K562 (cell line): ENCODE data around the gene DNAJB13. TPM values are rescaled to one million over a fixed set of nuclear protein-coding genes. Genes with fewer than 3 reads are reported as not detected.

Experiments
- ATF7 ChIP-seq: fragments of 450-650 bp; IDR thresholded peaks from 2 replicates; pipeline ENCODE4 v1.7.1; 2014; ENCODE audit warnings: mild to moderate bottlenecking, moderate library complexity
- BDP1 ChIP-seq: IDR thresholded peaks from 3 replicates; pipeline ENCODE4 v1.6.1; 2011; ENCODE audit not compliant: insufficient read length, insufficient read depth
- CC2D1A ChIP-seq: fragments of 450-650 bp; IDR thresholded peaks from 2 replicates; pipeline ENCODE4 v1.6.1; 2017; ENCODE audit warnings: mild to moderate bottlenecking
- DPF2 ChIP-seq: fragments of 450-650 bp; IDR thresholded peaks from 2 replicates; pipeline ENCODE4 v1.6.1; 2016
- E2F4 ChIP-seq: sonication (generic); formaldehyde crosslinking; IDR thresholded peaks from 2 replicates; pipeline ENCODE4 v1.8.0; 2022; ENCODE audit warnings: mild to moderate bottlenecking, low read depth, missing genetic modification reagents
- NFRKB ChIP-seq: fragments of 450-650 bp; IDR thresholded peaks from 2 replicates; pipeline ENCODE4 v1.6.1; 2016; ENCODE audit warnings: low read depth
- NR2C1 ChIP-seq, 2 experiments: fragments of 450-650 bp; IDR thresholded peaks; 2 replicates each; pipeline ENCODE4 v1.6.1; 2017; ENCODE audit warnings: mild to moderate bottlenecking in 2 of 2, antibody characterized with exemption in 1 of 2, inconsistent platforms in 1 of 2, missing compliant biosample characterization in 1 of 2, missing genetic modification characterization in 1 of 2
- PHB2 ChIP-seq: fragments of 450-650 bp; IDR thresholded peaks from 2 replicates; pipeline ENCODE4 v1.6.1; 2017; ENCODE audit warnings: low read depth
- POLR3G ChIP-seq: IDR thresholded peaks from 2 replicates; pipeline ENCODE4 v1.6.1; 2011; ENCODE audit not compliant: insufficient read length, insufficient replicate concordance; ENCODE audit errors: extremely low read depth
- RBBP5 ChIP-seq: fragments of 200-600 bp; sonication (generic); IDR thresholded peaks from 2 replicates; pipeline ENCODE4 v1.6.1; 2012; ENCODE audit warnings: borderline replicate concordance, mild to moderate bottlenecking, low read length, control low read depth, inconsistent platforms; ENCODE audit not compliant: insufficient read depth, poor library complexity, severe bottlenecking
- RCOR1 ChIP-seq, 2 experiments: IDR thresholded peaks; 2 replicates each; pipeline ENCODE4 v1.6.1; 2012; ENCODE audit warnings: low read depth in 2 of 2, low read length in 2 of 2, borderline replicate concordance in 1 of 2, improper control_type of control experiment in 1 of 2
- RHOXF2B ChIP-seq: fragments of 250-450 bp; sonication (Bioruptor Pico); conservative IDR thresholded peaks from 2 replicates; pipeline ENCODE4 v1.5.1; 2021
- RREB1 ChIP-seq: fragments of 250-450 bp; sonication (Bioruptor Pico); IDR thresholded peaks from 2 replicates; pipeline ENCODE4 v1.4.0; 2020
- TCFL5 ChIP-seq: fragments of 250-450 bp; sonication (Bioruptor Pico); conservative IDR thresholded peaks from 2 replicates; pipeline ENCODE4 v1.6.1; 2021; ENCODE audit warnings: mild to moderate bottlenecking, moderate library complexity, matching md5 sums
- ZFP36 ChIP-seq: fragments of 150-350 bp; IDR thresholded peaks from 2 replicates; pipeline ENCODE4 v1.6.1; 2018; ENCODE audit warnings: low read length, low read depth; ENCODE audit not compliant: partially characterized antibody
- ZNF589 ChIP-seq: fragments of 200-800 bp; sonication (Bioruptor generic); IDR thresholded peaks from 2 replicates; pipeline ENCODE4 v1.6.1; 2016; ENCODE audit warnings: low read depth, missing genetic modification characterization, missing compliant biosample characterization
- ZNF830 ChIP-seq: fragments of 250-450 bp; sonication (Bioruptor Pico); IDR thresholded peaks from 2 replicates; pipeline ENCODE4 v1.5.0; 2021; ENCODE audit warnings: mild to moderate bottlenecking
- polyA plus RNA-seq, 8 experiments: library from polyadenylated mRNA; depleted of rRNA in 4 of 8; stranded (reverse) in 5 of 8; unstranded in 3 of 8; fragments of >200 nt; fragmentation: Nextera tagmentation in 2 of 8; fragmentation: Illumina TruSeq in 1 of 8; extraction: Ambion mirVana in 2 of 8; extraction: Trizol in 1 of 8; gene quantifications; 2 replicates each; pipeline versions ENCODE4 v1.2.1 to v1.2.3, GENCODE V29; 2011 to 2014; ENCODE audit warnings: inconsistent platforms in 1 of 8, missing spikeins in 1 of 8
- total RNA-seq, 7 experiments: library from RNA; depleted of rRNA in 6 of 7; stranded (reverse); fragments of >200 nt in 6 of 7; fragmentation: Illumina TruSeq in 2 of 7; extraction: Trizol in 2 of 7; gene quantifications; 2 replicates each; pipeline versions ENCODE4 v1.2.1 to v1.2.3, GENCODE V29; 2011 to 2021; ENCODE audit warnings: low replicate concordance in 1 of 7

The DNAJB13 gene
- total and polyA plus RNA-seq, 9 of the 15 experiments (the other 6 are each of a cell fraction or from before 2014, with no cell fraction given), result 0.14 TPM; not detected in 8

- peak; percentile 93 for TF ChIP-seq RREB1
- TF ChIP-seq ZNF589 (CRISPR knock-in tag), result no peak
- peak; percentile 79 for TF ChIP-seq DPF2
- TF ChIP-seq ZFP36, result peak; percentile 10
- TF ChIP-seq ATF7, result peak; percentile 93
- 0 out of 2 replicates have a peak, but pooled peaks have one; percentile 18 for TF ChIP-seq PHB2
- TF ChIP-seq NR2C1 (IDR thresholded peaks at IDR 0.05), result peak; percentile 75
- TF ChIP-seq NR2C1 (tag; IDR thresholded peaks at IDR 0.05), result peak; percentile 83
- peak; percentile 67 for TF ChIP-seq E2F4 (CRISPR knock-in tag)
- no peak for TF ChIP-seq BDP1
- TF ChIP-seq TCFL5, result peak; percentile 61; the same call in 1 of the 2 replicates
- no peak for TF ChIP-seq POLR3G
- TF ChIP-seq NFRKB, result peak; percentile 22
- peak; percentile 90; the same call in 1 of the 2 replicates for TF ChIP-seq ZNF830
- TF ChIP-seq RHOXF2B, result peak; percentile 82; the same call in 1 of the 2 replicates
- TF ChIP-seq CC2D1A, result peak; percentile 72
- TF ChIP-seq RBBP5, result peak; percentile 34
- peak in 1 of 2 experiments; percentile 63; a peak in 2 of 4 replicates for TF ChIP-seq RCOR1 (IDR thresholded peaks at IDR 0.05; ENCODE audit: borderline replicate concordance in 1 of 2, low read depth in 2 of 2, low read length in 2 of 2)
Observed at GRCh38 chr11:73982990-73983740, 32.3 kb downstream of the DNAJB13 start (continued).
